Endothelial cell of umbilical vein (primary cell): Measurements from ENCODE around the gene TACR1. TPM values are rescaled to one million over a fixed set of nuclear protein-coding genes. Genes with fewer than 3 reads are reported as not detected.
"Not testable (repeated sequence)": the region's sequence is repeated elsewhere in the genome, so short reads cannot be mapped to it uniquely, and the experiment has no call there.

ENCODE experiments used
- BruUV-seq: library from RNA; stranded (reverse); fragments of 400-500 nt; replicated peaks from 2 replicates; lab custom pipeline; 2021; lab: Mats Ljungman, UMichigan
- CTCF ChIA-PET: fragments of 300-600, 350-600 bp; sonication (Branson Sonifier 250); formaldehyde crosslinking; loops from one replicate; lab custom pipeline; 2021; ENCODE audit warnings: antibody characterized with exemption, inconsistent platforms; lab: Charles Lee
- POLR2A ChIA-PET: fragments of 300-600, 350-600 bp; sonication (Branson Sonifier 250); formaldehyde crosslinking; loops from one replicate; lab custom pipeline; 2021; ENCODE audit warnings: antibody characterized with exemption, inconsistent platforms; lab: Charles Lee
- DNase-seq: peaks from one replicate; pipeline ENCODE4 v3.0.0-alpha.2; 2011; ENCODE audit warnings: low read depth, low spot score
- FAIRE-seq: peaks from 2 replicates; lab custom pipeline; 2011; peaks lifted over from hg19 to GRCh38; lab: Jason Lieb, UNC
- H2AFZ ChIP-seq: 2 replicates; pipeline ENCODE4 v1.6.0; 2012; ENCODE audit warnings: low read depth, low read length, control low read depth, inconsistent platforms
- H3K27ac ChIP-seq: 2 replicates; pipeline ENCODE4 v1.5.1; 2011; ENCODE audit warnings: low read depth, mild to moderate bottlenecking, control low read depth, low read length, moderate library complexity; ENCODE audit not compliant: insufficient read depth
- H3K27me3 ChIP-seq, 2 experiments: 2 replicates each; pipeline versions ENCODE4 v1.6.0 to v1.6.1; 2011; ENCODE audit warnings: low read length in 2 of 2, mixed read lengths in 1 of 2; ENCODE audit not compliant: control insufficient read depth in 2 of 2, insufficient read depth in 2 of 2
- H3K36me3 ChIP-seq, 2 experiments: 2 replicates in 1 of 2; 3 replicates in 1 of 2; pipeline ENCODE4 v1.5.1; 2011; ENCODE audit warnings: low read length in 2 of 2, mild to moderate bottlenecking in 1 of 2, moderate library complexity in 1 of 2; ENCODE audit not compliant: control insufficient read depth in 2 of 2, insufficient read depth in 2 of 2; ENCODE audit errors: extremely low read depth in 1 of 2
- H3K4me1 ChIP-seq: 3 replicates; pipeline ENCODE4 v1.5.1; 2011; ENCODE audit warnings: mild to moderate bottlenecking, low read length; ENCODE audit not compliant: control insufficient read depth, insufficient read depth; ENCODE audit errors: extremely low read depth
- H3K4me2 ChIP-seq: 2 replicates; pipeline ENCODE4 v1.6.1; 2011; ENCODE audit warnings: low read length, control low read depth, mixed read lengths; ENCODE audit not compliant: insufficient read depth
- H3K4me3 ChIP-seq, 3 experiments: fragments of 200-600 bp in 1 of 3; sonication (generic), shearing (Covaris generic) in 1 of 3; replicated peaks in 1 of 3; 2 replicates each; pipeline ENCODE4 v1.5.1; 2011 to 2016; ENCODE audit warnings: control low read depth in 3 of 3, low read length in 3 of 3, mild to moderate bottlenecking in 2 of 3, inconsistent platforms in 1 of 3, low read depth in 1 of 3, moderate library complexity in 1 of 3; ENCODE audit not compliant: insufficient read depth in 1 of 3
- H3K79me2 ChIP-seq: 2 replicates; pipeline ENCODE4 v1.6.0; 2012; ENCODE audit warnings: low read length, inconsistent platforms; ENCODE audit not compliant: control insufficient read depth, insufficient read depth
- H3K9ac ChIP-seq: replicated peaks from 2 replicates; pipeline ENCODE3; 2011; ENCODE audit warnings: low read length, control low read depth; ENCODE audit not compliant: insufficient read depth; ENCODE audit errors: extremely low read depth
- H3K9me1 ChIP-seq: replicated peaks from 3 replicates; pipeline ENCODE4 v1.6.0; 2011; ENCODE audit warnings: mild to moderate bottlenecking, low read length; ENCODE audit not compliant: control insufficient read depth, insufficient read depth; ENCODE audit errors: extremely low read depth
- H3K9me3 ChIP-seq: replicated peaks from 2 replicates; pipeline ENCODE4 v1.5.1; 2012; ENCODE audit warnings: low read length, inconsistent platforms; ENCODE audit not compliant: control insufficient read depth, insufficient read depth
- H4K20me1 ChIP-seq: replicated peaks from 2 replicates; pipeline ENCODE3; 2011; ENCODE audit warnings: mild to moderate bottlenecking, low read length; ENCODE audit not compliant: control insufficient read depth, insufficient read depth; ENCODE audit errors: extremely low read depth
- CTCF ChIP-seq, 2 donors: IDR thresholded peaks; 1 replicate in 1 of 2; 2 replicates in 1 of 2; pipeline ENCODE4 v1.5.1; 2011; ENCODE audit warnings: low read length in 2 of 2, mild to moderate bottlenecking in 2 of 2, moderate library complexity in 2 of 2, control low read depth in 1 of 2, inconsistent platforms in 1 of 2, low read depth in 1 of 2; ENCODE audit not compliant: insufficient read depth in 1 of 2; ENCODE audit errors: extremely low read depth in 1 of 2
- EZH2 ChIP-seq: IDR thresholded peaks from 2 replicates; pipeline ENCODE4 v1.6.1; 2012; ENCODE audit warnings: borderline replicate concordance, low read depth, mild to moderate bottlenecking, moderate library complexity, low read length, inconsistent platforms; ENCODE audit not compliant: severe bottlenecking
- FOS ChIP-seq: IDR thresholded peaks from 2 replicates; pipeline ENCODE4 v1.6.1; 2011; ENCODE audit warnings: mild to moderate bottlenecking, low read length, moderate library complexity, borderline replicate concordance; ENCODE audit not compliant: insufficient read depth
- GATA2 ChIP-seq: IDR thresholded peaks from 2 replicates; pipeline ENCODE4 v1.7.0; 2011; ENCODE audit warnings: low read depth, mild to moderate bottlenecking, moderate library complexity, mixed read lengths, low read length; ENCODE audit not compliant: insufficient read length, insufficient read depth
- JUN ChIP-seq: IDR thresholded peaks from 2 replicates; pipeline ENCODE4 v1.6.1; 2011; ENCODE audit warnings: borderline replicate concordance, low read depth; ENCODE audit not compliant: insufficient read length, insufficient read depth
- MYC ChIP-seq: IDR thresholded peaks from one replicate; pipeline ENCODE4 v1.6.1; 2011; ENCODE audit warnings: mild to moderate bottlenecking, low read depth, low read length
- POLR2A ChIP-seq: IDR thresholded peaks from 2 replicates; pipeline ENCODE4 v1.6.1; 2012; ENCODE audit warnings: low read depth, mild to moderate bottlenecking, control low read depth, low read length
- POLR2AphosphoS5 ChIP-seq: IDR thresholded peaks from 2 replicates; pipeline ENCODE4 v1.6.1; 2012; ENCODE audit warnings: low read depth, mild to moderate bottlenecking, control low read depth, low read length, moderate library complexity; ENCODE audit not compliant: insufficient read depth
- dilution Hi-C: fragments of 300-500 bp; cut with MboI; formaldehyde crosslinking; loops from one replicate; pipeline ENCODE4 v1.15.0; 2019; ENCODE audit warnings: low sequenced_read_pairs; ENCODE audit not compliant: extremely low pct_ligation_motif_present
- intact Hi-C: fragments of 100-400 bp; cut with micrococcal nuclease; formaldehyde crosslinking; loops from one replicate; pipeline ENCODE4 v1.10.0; 2022
- polyA plus RNA-seq, 4 experiments: library from polyadenylated mRNA; depleted of rRNA in 3 of 4; stranded (reverse) in 3 of 4; unstranded in 1 of 4; fragments of >200 nt; gene quantifications; 2 replicates each; pipeline versions ENCODE4 v1.2.1 to v1.2.3, GENCODE V29; 2011 to 2012; ENCODE audit warnings: missing spikeins in 1 of 4
- total RNA-seq: library from RNA; stranded (reverse); gene quantifications from 2 replicates; pipeline ENCODE4 v1.2.3, GENCODE V29; 2021
- TF ChIP-seq, protein P1 (sequence below): IDR thresholded peaks from 2 replicates; pipeline ENCODE4 v1.6.1; 2011; ENCODE audit not compliant: insufficient read depth, insufficient read length

The TACR1 gene
- total and polyA plus RNA-seq, 2 donors (not counting 3 experiments of a cell fraction or from before 2014, with no cell fraction given) = not detected

DNA sequence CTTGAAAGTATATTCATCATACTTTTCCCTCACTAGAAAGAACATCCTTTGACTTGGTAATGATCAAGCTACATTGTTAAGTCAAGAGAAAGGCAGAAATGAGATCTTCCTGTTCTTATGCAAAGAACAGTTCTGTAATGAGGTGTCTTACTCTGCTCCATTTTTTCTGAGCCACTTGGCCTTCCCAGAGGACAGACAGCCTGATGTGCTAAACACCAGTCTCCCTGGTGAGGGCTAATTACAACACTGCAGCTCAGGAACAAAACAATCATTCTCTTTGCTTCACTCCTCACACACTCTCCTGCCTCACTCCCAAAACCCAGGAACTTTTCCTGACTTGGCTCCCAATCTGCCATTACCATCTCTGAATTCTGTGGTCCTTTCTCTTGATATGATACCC, 25.6 kb downstream of the TACR1 start:
- DNase-seq (no peak), FAIRE-seq (no peak)
- Histone ChIP-seq H3K9ac (no peak overlapping the region), H3K27ac (no peak overlapping the region), H3K79me2 (no peaks in the 10 kb centered on the region), H2AFZ (no peak overlapping the region), H3K36me3 (no peaks in the 10 kb centered on the region), H3K9me1 (no peaks in the 10 kb centered on the region), H3K27me3 (no peaks in the 10 kb centered on the region), H3K4me2 (no peak overlapping the region), H3K4me3 (no peak overlapping the region), H3K4me1 (no peaks in the 10 kb centered on the region), H4K20me1 (no peaks in the 10 kb centered on the region), H3K9me3 (no peaks in the 10 kb centered on the region)
- intact Hi-C loops (no loop called here), dilution Hi-C loops (no loop called here)
- no TSS peak for BruUV-seq
- TF ChIP-seq POLR2AphosphoS5 = no peak
- TF ChIP-seq, protein P1, sequence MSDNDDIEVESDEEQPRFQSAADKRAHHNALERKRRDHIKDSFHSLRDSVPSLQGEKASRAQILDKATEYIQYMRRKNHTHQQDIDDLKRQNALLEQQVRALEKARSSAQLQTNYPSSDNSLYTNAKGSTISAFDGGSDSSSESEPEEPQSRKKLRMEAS = no peak
- no peak for TF ChIP-seq POLR2A
- TF ChIP-seq FOS = no peak
- no peak for TF ChIP-seq MYC
- no peak for TF ChIP-seq JUN
- no peak for TF ChIP-seq EZH2
- TF ChIP-seq GATA2 = no peak
- no peak for TF ChIP-seq CTCF (IDR thresholded peaks at IDR 0.05; ENCODE audit: extremely low read depth in 1 of 2, insufficient read depth in 1 of 2, low read depth in 1 of 2, low read length in 2 of 2)
- ChIA-PET POLR2A (no interaction called here), CTCF (no interaction called here)

- H2AFZ ChIP-seq, H3K9me1 ChIP-seq, H3K4me2 ChIP-seq, CTCF ChIA-PET, H3K27me3 ChIP-seq, dilution Hi-C loops, H3K36me3 ChIP-seq, H3K9ac ChIP-seq, H3K4me3 ChIP-seq, intact Hi-C loops, POLR2A ChIA-PET, BruUV-seq, H3K79me2 ChIP-seq, H4K20me1 ChIP-seq, FAIRE-seq, H3K4me1 ChIP-seq, H3K27ac ChIP-seq, DNase-seq, H3K9me3 ChIP-seq: not testable (repeated sequence)
These were observed 27.9 kb downstream of the TACR1 start for GRCh38 chr2:75171423-75171822.
